Heart right ventricle (tissue), 16 donors: Measurements from ENCODE around the gene CHPF. TPM values are rescaled to one million over a fixed set of nuclear protein-coding genes. Genes with fewer than 3 reads are reported as not detected.

Experiments
- ATAC-seq, 8 donors: fragments of 200-7000 bp; cut with Tn5 transposase; one replicate each; pipeline ENCODE4 v1.9.1; 2020; ENCODE audit warnings: mild to moderate bottlenecking in 8 of 8, moderate library complexity in 8 of 8, moderate number of reproducible peaks in 1 of 8
- DNase-seq, 2 donors: peaks; one replicate each; pipeline ENCODE4 v3.0.0-alpha.2; 2020
- H3K27ac ChIP-seq, 10 donors: fragments of 200-600 bp; sonication (generic) in 2 of 10; one replicate each; pipeline versions ENCODE4 v1.5.0 to v1.8.0; 2020 to 2022; ENCODE audit warnings: mild to moderate bottlenecking in 3 of 10
- H3K27me3 ChIP-seq, 7 donors: fragments of 200-600 bp; one replicate each; pipeline ENCODE4 v1.8.0; 2021 to 2022; ENCODE audit warnings: mild to moderate bottlenecking in 2 of 7
- H3K36me3 ChIP-seq, 9 donors: fragments of 200-600 bp; sonication (generic) in 1 of 9; one replicate each; pipeline versions ENCODE4 v1.5.0 to v1.8.0; 2020 to 2022; ENCODE audit warnings: mild to moderate bottlenecking in 2 of 9
- H3K4me1 ChIP-seq, 9 donors: fragments of 200-600 bp; sonication (generic) in 1 of 9; one replicate each; pipeline versions ENCODE4 v1.5.0 to v1.8.0; 2020 to 2022; ENCODE audit warnings: mild to moderate bottlenecking in 4 of 9
- H3K4me3 ChIP-seq, 10 donors: fragments of 200-600 bp; sonication (generic) in 2 of 10; one replicate each; pipeline versions ENCODE4 v1.5.0 to v1.8.0; 2020 to 2022; ENCODE audit warnings: mild to moderate bottlenecking in 7 of 10, moderate library complexity in 2 of 10
- H3K9me3 ChIP-seq, 11 donors: fragments of 200-600 bp in 10 of 11; sonication (generic) in 2 of 11; one replicate each; pipeline versions ENCODE4 v1.5.0 to v1.8.0; 2013 to 2022; ENCODE audit warnings: mild to moderate bottlenecking in 2 of 11, control low read depth in 1 of 11, moderate library complexity in 1 of 11
- CTCF ChIP-seq, 9 donors: fragments of 200-600 bp; sonication (generic) in 2 of 9; IDR thresholded peaks; one replicate each; pipeline versions ENCODE4 v1.5.0 to v1.8.0; 2021 to 2022; ENCODE audit warnings: antibody characterized with exemption in 9 of 9, mild to moderate bottlenecking in 5 of 9, moderate library complexity in 1 of 9
- WGBS, 2 donors: extraction: QIAGEN DNeasy Blood & Tissue Kit; methylation state at CpG; one replicate each; pipeline ENCODE4 v1.1.7; 2013; ENCODE audit warnings: inconsistent platforms in 1 of 2; 5-methylcytosine and 5-hydroxymethylcytosine counted together
- intact Hi-C, 10 donors: fragments of 100-400 bp; cut with DNase I; formaldehyde crosslinking; loops; one replicate each; pipeline versions ENCODE4 v1.11.1 to v1.14.2; 2022
- polyA plus RNA-seq, 2 donors: library from polyadenylated mRNA; stranded (reverse); fragments of 200-250 nt; gene quantifications; one replicate each; pipeline ENCODE4 v1.2.3, GENCODE V29; 2013
- total RNA-seq, 10 donors: library from RNA; stranded (reverse); fragmentation: NEBNext Ultra II Directional in 3 of 10; extraction: Animal tissue kit (Norgen Biotek cat#: 25700) in 3 of 10; gene quantifications; one replicate each; pipeline versions ENCODE4 v1.2.1 to v1.2.4, GENCODE V29; 2021 to 2023
- donor health status: Arrhythmogenic right ventricular cardiomyopathy.
- donor health status: ischemic (EF 13 %, LVEDD 7.1; RV severe dilation, severe dysfunction).
- donor health status: healthy with polysubstance abuse.
- donor health status: DM: no; HTN: yes; CAD: no.
- donor health status: DM: no; HTN: no; CAD: no.
- donor health status: ischemic (EF 25% LVEDD 6.9; RV normal size, moderate dysfunction).
- donor health status: ischemic (EF 25% LVEDD 5.7; RV mildly dilated, moderate dysfunction).
- donor health status: healthy.
- donor health status: DM: yes; HTN: yes; CAD: no.
- donor health status: Ischemic cardiomyopathy.
- donor health status: ischemic (EF 35%, LVEDD 5.7; RV mildly dilated, moderate dysfunction).
- donor health status: nonischemic (EF 11% LVEDD 7.7; RV severe dilation, severe dysfunction).
- donor health status: DM: yes; HTN: yes; CAD: no.
- donor health status: PGD.
- donor health status: ischemic (EF 29% LVEDD 5.4; RV normal size, mild dysfunction).
- donor health status: nonischemic (EF 23%, LVEDD 6.1; RV moderate dilation, normal function).

Gene CHPF
- total and polyA plus RNA-seq, 12 donors: 66.5 to 221 (median 95.9) TPM

DNA sequence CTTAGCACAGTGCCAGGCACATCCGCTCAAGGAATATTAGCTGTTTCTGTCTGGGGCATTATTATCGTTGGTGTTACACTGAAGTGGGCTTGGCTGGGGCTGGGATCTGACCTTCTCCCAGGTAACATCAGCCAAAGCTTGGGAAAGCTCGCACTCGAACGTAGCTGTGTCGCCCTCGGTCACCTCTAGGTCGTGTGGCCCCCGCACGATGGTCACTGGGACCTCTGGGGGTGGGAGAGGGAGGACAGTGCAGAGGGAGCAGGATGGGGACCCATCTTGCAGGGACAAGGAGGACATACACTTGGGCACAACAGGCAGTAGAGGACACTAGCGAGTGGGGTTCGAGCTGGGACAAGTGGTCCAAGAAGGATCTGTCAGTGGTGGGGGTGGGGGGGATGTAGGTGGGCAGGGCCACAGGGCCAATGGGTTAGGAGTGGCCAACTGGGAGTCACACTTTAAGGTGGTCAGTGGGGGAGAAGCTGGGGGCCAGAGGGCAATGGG is 9.9 kb upstream of the CHPF start:
- H3K4me1 ChIP-seq: peaks cover 12 to 22% (median 17%) of the 10 kb centered on the region in 9 donors
- no peaks in the 10 kb centered on the region for H3K9me3 ChIP-seq
- WGBS, 2 donors: 83% methylated on average over 12 of the region's 12 CpGs
- ATAC-seq: no peak
- H3K4me3 ChIP-seq: peak overlapping the region in 1 of 10 donors; percentile 72
- no peak for DNase-seq
- H3K27ac ChIP-seq: no peak overlapping the region
- peaks cover 0 to 45% (median 25%) of the 10 kb centered on the region in 7 donors for H3K27me3 ChIP-seq
- H3K36me3 ChIP-seq: peaks cover 0 to 35% (median 3%) of the 10 kb centered on the region in 9 donors
- intact Hi-C loops: loop anchor here in 2 of 10 donors (5.0 kb wide), 1 partner anchor 44 kb away; the partner anchor contains the start of gene STK11IP (in 2 of the 2)
- TF ChIP-seq CTCF (IDR thresholded peaks at IDR 0.05): no peak

GRCh38 chr2:219553168-219553417 is 9.5 kb upstream of the CHPF start:
- intact Hi-C loops: loop anchor here in 2 of 10 donors (5.0 kb wide), 1 partner anchor 44 kb away; the partner anchor contains the start of gene STK11IP (in 2 of the 2)
- H3K9me3 ChIP-seq: no peaks in the 10 kb centered on the region
- DNase-seq (no peak), ATAC-seq (no peak)
- no peak overlapping the region for H3K27ac ChIP-seq
- peak overlapping the region in 9 of 10 donors; percentile 44 to 72 (median 59) for H3K4me3 ChIP-seq
- peaks cover 12 to 22% (median 17%) of the 10 kb centered on the region in 9 donors for H3K4me1 ChIP-seq
- WGBS, 2 donors: 39 to 43% methylated on average over 7 of the region's 7 CpGs
- TF ChIP-seq CTCF (IDR thresholded peaks at IDR 0.05): no peak
- H3K36me3 ChIP-seq: peaks cover 0 to 31% (median 3%) of the 10 kb centered on the region in 9 donors
- H3K27me3 ChIP-seq: peaks cover 0 to 49% (median 25%) of the 10 kb centered on the region in 7 donors

DNA sequence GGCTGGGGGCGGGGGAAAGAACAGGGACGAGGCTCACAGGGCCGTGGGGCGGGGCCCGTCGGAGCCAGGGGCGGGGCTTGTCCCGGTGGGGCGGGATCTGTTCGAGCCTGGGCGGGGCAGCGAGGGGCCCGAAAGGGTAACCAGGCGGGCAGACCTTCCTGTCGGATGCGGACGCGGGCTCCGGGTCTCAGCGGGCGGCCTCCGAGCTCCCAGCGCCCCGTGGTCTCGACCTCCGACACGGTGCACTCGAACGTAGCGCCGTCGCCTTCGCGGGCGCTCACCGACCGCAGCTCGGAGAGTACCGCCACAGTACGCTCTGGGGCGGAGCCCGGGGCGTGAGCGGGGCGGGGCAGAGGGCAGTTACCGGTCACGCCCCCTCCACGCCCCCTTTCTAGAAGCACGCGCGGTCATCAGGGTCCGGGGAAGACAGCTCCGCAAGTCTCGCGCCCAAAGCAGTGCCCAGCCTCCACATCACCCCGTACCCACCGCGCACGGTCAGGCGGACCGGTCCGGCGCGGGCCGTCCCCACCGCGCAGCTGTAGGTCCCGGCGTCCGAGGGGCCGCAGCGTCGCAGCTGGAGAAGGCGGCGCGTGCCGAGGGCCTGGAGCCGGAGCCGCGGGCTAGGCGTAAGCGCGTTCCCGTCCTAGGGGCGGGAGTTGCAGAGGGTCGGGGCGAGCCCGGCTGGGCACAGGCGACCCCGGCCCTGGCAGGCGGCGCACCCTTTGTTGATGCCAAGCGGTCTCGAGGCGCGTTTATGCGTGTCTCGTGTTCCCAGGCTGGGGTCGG is 9.0 kb upstream of the CHPF start:
- ATAC-seq (peak; percentile 84 to 93 (median 90)), DNase-seq (peak; percentile 84 to 87)
- Histone ChIP-seq H3K4me3 (peak overlapping the region; percentile 3 to 72 (median 58)), H3K9me3 (no peaks in the 10 kb centered on the region), H3K27ac (peak overlapping the region in 4 of 10 donors; percentile 15 to 53 (median 47)), H3K27me3 (peaks cover 0 to 50% (median 25%) of the 10 kb centered on the region in 7 donors), H3K4me1 (peaks cover 12 to 22% (median 17%) of the 10 kb centered on the region in 9 donors), H3K36me3 (peaks cover 0 to 29% (median 0%) of the 10 kb centered on the region in 9 donors)
- WGBS, 2 donors: 3 to 4% methylated on average over 78 to 98 of the region's 99 CpGs
- no peak for TF ChIP-seq CTCF (IDR thresholded peaks at IDR 0.05)
- intact Hi-C loops: loop anchor here in 2 of 10 donors (5.0 kb wide), 1 partner anchor 45 kb away; the partner anchor contains the start of gene STK11IP (in 2 of the 2)
